GM23338 (cell line): ENCODE results near the gene DNM2. TPM values are rescaled to one million over a fixed set of nuclear protein-coding genes. Genes with fewer than 3 reads are reported as not detected.

ENCODE experiments used
- CREB1 ChIP-seq: fragments of 250-450 bp; sonication (Bioruptor Pico); IDR thresholded peaks from 2 replicates; pipeline ENCODE4 v1.5.0; 2020; ENCODE audit warnings: low read depth, mild to moderate bottlenecking, moderate library complexity
- EZH2 ChIP-seq: fragments of 200-600 bp; sonication (generic); IDR thresholded peaks from one replicate; pipeline ENCODE4 v1.8.0; 2017; ENCODE audit warnings: antibody characterized with exemption, mild to moderate bottlenecking, low read depth; ENCODE audit not compliant: unreplicated experiment
- EZH2phosphoT487 ChIP-seq: fragments of 200-600 bp; sonication (generic); IDR thresholded peaks from one replicate; pipeline ENCODE4 v1.8.1; 2018; ENCODE audit warnings: antibody characterized with exemption; ENCODE audit not compliant: unreplicated experiment
- POLR2AphosphoS5 ChIP-seq: IDR thresholded peaks from 2 replicates; pipeline ENCODE4 v1.6.1; 2016; ENCODE audit warnings: antibody characterized with exemption, low read depth
- ZNF114 ChIP-seq: fragments of 250-450 bp; sonication (Bioruptor Pico); IDR thresholded peaks from 2 replicates; pipeline ENCODE4 v1.5.0; 2020; ENCODE audit warnings: mild to moderate bottlenecking, moderate library complexity
- polyA plus RNA-seq: library from polyadenylated mRNA; unstranded; fragments of >200 nt; fragmentation: Nextera tagmentation; extraction: Ambion mirVana; gene quantifications from 2 replicates; pipeline ENCODE4 v1.2.1, GENCODE V29; 2016
- total RNA-seq: library from RNA; depleted of rRNA; stranded (reverse); fragments of >200 nt; shearing (Covaris generic); gene quantifications from 2 replicates; pipeline ENCODE4 v1.2.3, GENCODE V29; 2014
- TF ChIP-seq, protein P1 (sequence below): fragments of 250-450 bp; sonication (Bioruptor Pico); IDR thresholded peaks from 2 replicates; pipeline ENCODE4 v1.5.0; 2020; ENCODE audit warnings: mild to moderate bottlenecking, moderate library complexity
- TF ChIP-seq, protein P2 (sequence below): IDR thresholded peaks from one replicate; pipeline ENCODE4 v1.6.1; 2018; ENCODE audit warnings: antibody characterized with exemption; ENCODE audit not compliant: unreplicated experiment

DNM2 gene
- total and polyA plus RNA-seq, 2 experiments from 2014 or later: 40.7 to 138 TPM

DNA sequence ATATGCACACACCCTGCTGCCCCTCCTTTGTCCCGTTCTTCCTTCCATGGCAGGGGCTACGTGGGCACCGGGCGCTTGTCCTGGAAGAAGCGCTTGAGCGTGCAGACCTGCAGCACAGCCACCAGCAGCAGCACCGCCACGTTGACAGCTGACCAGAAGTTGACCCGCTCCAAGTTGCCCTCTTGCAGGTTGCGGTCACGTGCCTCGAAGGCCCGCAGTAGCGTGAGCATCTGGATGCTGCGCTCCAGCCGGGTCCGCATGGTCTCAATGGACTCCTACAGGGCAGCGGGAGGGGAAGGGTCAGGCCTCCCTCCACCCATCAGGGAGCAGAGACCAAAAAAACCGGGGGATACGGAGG is 115.0 kb downstream of the DNM2 start (continued):
- TF ChIP-seq, protein P1, sequence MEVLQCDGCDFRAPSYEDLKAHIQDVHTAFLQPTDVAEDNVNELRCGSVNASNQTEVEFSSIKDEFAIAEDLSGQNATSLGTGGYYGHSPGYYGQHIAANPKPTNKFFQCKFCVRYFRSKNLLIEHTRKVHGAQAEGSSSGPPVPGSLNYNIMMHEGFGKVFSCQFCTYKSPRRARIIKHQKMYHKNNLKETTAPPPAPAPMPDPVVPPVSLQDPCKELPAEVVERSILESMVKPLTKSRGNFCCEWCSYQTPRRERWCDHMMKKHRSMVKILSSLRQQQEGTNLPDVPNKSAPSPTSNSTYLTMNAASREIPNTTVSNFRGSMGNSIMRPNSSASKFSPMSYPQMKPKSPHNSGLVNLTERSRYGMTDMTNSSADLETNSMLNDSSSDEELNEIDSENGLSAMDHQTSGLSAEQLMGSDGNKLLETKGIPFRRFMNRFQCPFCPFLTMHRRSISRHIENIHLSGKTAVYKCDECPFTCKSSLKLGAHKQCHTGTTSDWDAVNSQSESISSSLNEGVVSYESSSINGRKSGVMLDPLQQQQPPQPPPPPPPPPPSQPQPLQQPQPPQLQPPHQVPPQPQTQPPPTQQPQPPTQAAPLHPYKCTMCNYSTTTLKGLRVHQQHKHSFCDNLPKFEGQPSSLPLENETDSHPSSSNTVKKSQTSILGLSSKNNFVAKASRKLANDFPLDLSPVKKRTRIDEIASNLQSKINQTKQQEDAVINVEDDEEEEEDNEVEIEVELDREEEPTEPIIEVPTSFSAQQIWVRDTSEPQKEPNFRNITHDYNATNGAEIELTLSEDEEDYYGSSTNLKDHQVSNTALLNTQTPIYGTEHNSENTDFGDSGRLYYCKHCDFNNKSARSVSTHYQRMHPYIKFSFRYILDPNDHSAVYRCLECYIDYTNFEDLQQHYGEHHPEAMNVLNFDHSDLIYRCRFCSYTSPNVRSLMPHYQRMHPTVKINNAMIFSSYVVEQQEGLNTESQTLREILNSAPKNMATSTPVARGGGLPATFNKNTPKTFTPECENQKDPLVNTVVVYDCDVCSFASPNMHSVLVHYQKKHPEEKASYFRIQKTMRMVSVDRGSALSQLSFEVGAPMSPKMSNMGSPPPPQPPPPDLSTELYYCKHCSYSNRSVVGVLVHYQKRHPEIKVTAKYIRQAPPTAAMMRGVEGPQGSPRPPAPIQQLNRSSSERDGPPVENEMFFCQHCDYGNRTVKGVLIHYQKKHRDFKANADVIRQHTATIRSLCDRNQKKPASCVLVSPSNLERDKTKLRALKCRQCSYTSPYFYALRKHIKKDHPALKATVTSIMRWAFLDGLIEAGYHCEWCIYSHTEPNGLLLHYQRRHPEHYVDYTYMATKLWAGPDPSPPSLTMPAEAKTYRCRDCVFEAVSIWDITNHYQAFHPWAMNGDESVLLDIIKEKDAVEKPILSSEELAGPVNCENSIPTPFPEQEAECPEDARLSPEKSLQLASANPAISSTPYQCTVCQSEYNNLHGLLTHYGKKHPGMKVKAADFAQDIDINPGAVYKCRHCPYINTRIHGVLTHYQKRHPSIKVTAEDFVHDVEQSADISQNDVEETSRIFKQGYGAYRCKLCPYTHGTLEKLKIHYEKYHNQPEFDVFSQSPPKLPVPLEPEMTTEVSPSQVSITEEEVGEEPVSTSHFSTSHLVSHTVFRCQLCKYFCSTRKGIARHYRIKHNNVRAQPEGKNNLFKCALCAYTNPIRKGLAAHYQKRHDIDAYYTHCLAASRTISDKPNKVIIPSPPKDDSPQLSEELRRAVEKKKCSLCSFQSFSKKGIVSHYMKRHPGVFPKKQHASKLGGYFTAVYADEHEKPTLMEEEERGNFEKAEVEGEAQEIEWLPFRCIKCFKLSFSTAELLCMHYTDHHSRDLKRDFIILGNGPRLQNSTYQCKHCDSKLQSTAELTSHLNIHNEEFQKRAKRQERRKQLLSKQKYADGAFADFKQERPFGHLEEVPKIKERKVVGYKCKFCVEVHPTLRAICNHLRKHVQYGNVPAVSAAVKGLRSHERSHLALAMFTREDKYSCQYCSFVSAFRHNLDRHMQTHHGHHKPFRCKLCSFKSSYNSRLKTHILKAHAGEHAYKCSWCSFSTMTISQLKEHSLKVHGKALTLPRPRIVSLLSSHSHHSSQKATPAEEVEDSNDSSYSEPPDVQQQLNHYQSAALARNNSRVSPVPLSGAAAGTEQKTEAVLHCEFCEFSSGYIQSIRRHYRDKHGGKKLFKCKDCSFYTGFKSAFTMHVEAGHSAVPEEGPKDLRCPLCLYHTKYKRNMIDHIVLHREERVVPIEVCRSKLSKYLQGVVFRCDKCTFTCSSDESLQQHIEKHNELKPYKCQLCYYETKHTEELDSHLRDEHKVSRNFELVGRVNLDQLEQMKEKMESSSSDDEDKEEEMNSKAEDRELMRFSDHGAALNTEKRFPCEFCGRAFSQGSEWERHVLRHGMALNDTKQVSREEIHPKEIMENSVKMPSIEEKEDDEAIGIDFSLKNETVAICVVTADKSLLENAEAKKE (CRISPR knock-in tag): no peak
- no peak for TF ChIP-seq CREB1
- TF ChIP-seq, protein P2, sequence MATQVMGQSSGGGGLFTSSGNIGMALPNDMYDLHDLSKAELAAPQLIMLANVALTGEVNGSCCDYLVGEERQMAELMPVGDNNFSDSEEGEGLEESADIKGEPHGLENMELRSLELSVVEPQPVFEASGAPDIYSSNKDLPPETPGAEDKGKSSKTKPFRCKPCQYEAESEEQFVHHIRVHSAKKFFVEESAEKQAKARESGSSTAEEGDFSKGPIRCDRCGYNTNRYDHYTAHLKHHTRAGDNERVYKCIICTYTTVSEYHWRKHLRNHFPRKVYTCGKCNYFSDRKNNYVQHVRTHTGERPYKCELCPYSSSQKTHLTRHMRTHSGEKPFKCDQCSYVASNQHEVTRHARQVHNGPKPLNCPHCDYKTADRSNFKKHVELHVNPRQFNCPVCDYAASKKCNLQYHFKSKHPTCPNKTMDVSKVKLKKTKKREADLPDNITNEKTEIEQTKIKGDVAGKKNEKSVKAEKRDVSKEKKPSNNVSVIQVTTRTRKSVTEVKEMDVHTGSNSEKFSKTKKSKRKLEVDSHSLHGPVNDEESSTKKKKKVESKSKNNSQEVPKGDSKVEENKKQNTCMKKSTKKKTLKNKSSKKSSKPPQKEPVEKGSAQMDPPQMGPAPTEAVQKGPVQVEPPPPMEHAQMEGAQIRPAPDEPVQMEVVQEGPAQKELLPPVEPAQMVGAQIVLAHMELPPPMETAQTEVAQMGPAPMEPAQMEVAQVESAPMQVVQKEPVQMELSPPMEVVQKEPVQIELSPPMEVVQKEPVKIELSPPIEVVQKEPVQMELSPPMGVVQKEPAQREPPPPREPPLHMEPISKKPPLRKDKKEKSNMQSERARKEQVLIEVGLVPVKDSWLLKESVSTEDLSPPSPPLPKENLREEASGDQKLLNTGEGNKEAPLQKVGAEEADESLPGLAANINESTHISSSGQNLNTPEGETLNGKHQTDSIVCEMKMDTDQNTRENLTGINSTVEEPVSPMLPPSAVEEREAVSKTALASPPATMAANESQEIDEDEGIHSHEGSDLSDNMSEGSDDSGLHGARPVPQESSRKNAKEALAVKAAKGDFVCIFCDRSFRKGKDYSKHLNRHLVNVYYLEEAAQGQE: no peak
- no peak for TF ChIP-seq ZNF114 (CRISPR knock-in tag)
- no peak for TF ChIP-seq POLR2AphosphoS5
- TF ChIP-seq EZH2: no peak
- no peak for TF ChIP-seq EZH2phosphoT487
